Naive thymus-derived CD8-positive, alpha-beta T cell (primary cell): Measurements from ENCODE around the gene LGALS4. TPM values are rescaled to one million over a fixed set of nuclear protein-coding genes. Genes with fewer than 3 reads are reported as not detected.

Source experiments
- polyA plus RNA-seq, 3 donors: library from polyadenylated mRNA; unstranded; fragments of 300-500 nt; fragmentation: Illumina TruSeq; gene quantifications; one replicate each; pipeline ENCODE4 v1.2.3, GENCODE V29; 2021
- total RNA-seq, 8 experiments: library from RNA in 2 of 8; stranded (reverse) in 2 of 8; gene quantifications; one replicate each; pipeline ENCODE4 v1.2.3 and lab custom pipeline; 2021 to 2026

The LGALS4 gene
- total and polyA plus RNA-seq, 5 experiments from 2014 or later = 0.27 to 10.7 (median 9.6) TPM; not detected in 2

Other genes with a start within 250 kb of the LGALS4 start
- 100 to 1,000 TPM; 221 to 228 TPM for gene MAP4K1, start 195.0 kb downstream of the LGALS4 start, total RNA-seq
- 100 to 1,000 TPM in 2 of 3 donors, 10 to 100 TPM in 1; 85.0 to 113 (median 113) TPM for gene MAP4K1, start 195.0 kb downstream of the LGALS4 start, polyA plus RNA-seq
- gene EIF3K, start 193.8 kb downstream of the LGALS4 start, total RNA-seq = 100 to 1,000 TPM; 335 to 346 TPM
- gene EIF3K, start 193.8 kb downstream of the LGALS4 start, polyA plus RNA-seq = 100 to 1,000 TPM; 400 to 435 (median 432) TPM
- gene ACTN4, start 165.3 kb downstream of the LGALS4 start, total RNA-seq = 10 to 100 TPM; 52.9 to 57.6 TPM
- gene ACTN4, start 165.3 kb downstream of the LGALS4 start, polyA plus RNA-seq = 1 to 10 TPM; 3.2 to 8.5 (median 4.8) TPM
- 1 to 10 TPM; 8.2 TPM for gene CAPN12, start 68.5 kb downstream of the LGALS4 start, total RNA-seq
- gene CAPN12, start 68.5 kb downstream of the LGALS4 start, polyA plus RNA-seq = 1 to 10 TPM; 2.0 to 6.2 (median 4.6) TPM
- gene LGALS7, start 39.4 kb downstream of the LGALS4 start, total RNA-seq = not detected
- not detected for gene LGALS7, start 39.4 kb downstream of the LGALS4 start, polyA plus RNA-seq
- not detected for gene LGALS7B, start 23.7 kb downstream of the LGALS4 start, total RNA-seq
- not detected for gene LGALS7B, start 23.7 kb downstream of the LGALS4 start, polyA plus RNA-seq
- gene ECH1, start 18.8 kb upstream of the LGALS4 start, total RNA-seq = 100 to 1,000 TPM; 118 to 138 TPM
- 100 to 1,000 TPM; 218 to 291 (median 238) TPM for gene ECH1, start 18.8 kb upstream of the LGALS4 start, polyA plus RNA-seq
- gene HNRNPL, start 37.0 kb upstream of the LGALS4 start, total RNA-seq = 100 to 1,000 TPM; 390 to 406 TPM
- 10 to 100 TPM; 70.6 to 77.6 (median 71.4) TPM for gene HNRNPL, start 37.0 kb upstream of the LGALS4 start, polyA plus RNA-seq
- 10 to 100 TPM; 52.9 to 55.0 TPM for gene RINL, start 65.3 kb upstream of the LGALS4 start, total RNA-seq
- gene RINL, start 65.3 kb upstream of the LGALS4 start, polyA plus RNA-seq = 10 to 100 TPM; 29.9 to 64.7 (median 40.5) TPM
- gene SIRT2, start 86.7 kb upstream of the LGALS4 start, total RNA-seq = 10 to 100 TPM; 46.0 to 50.7 TPM
- gene SIRT2, start 86.7 kb upstream of the LGALS4 start, polyA plus RNA-seq = 10 to 100 TPM; 28.2 to 48.0 (median 33.5) TPM
- 10 to 100 TPM; 23.6 to 25.2 TPM for gene NFKBIB, start 87.0 kb upstream of the LGALS4 start, total RNA-seq
- 10 to 100 TPM in 1 of 3 donors, 1 to 10 TPM in 2; 7.9 to 12.9 (median 9.5) TPM for gene NFKBIB, start 87.0 kb upstream of the LGALS4 start, polyA plus RNA-seq
- 1 to 10 TPM; 1.6 to 2.7 TPM for gene CCER2, start 99.2 kb upstream of the LGALS4 start, total RNA-seq
- gene CCER2, start 99.2 kb upstream of the LGALS4 start, polyA plus RNA-seq = not detected
- 10 to 100 TPM; 31.5 to 31.8 TPM for gene SARS2, start 117.8 kb upstream of the LGALS4 start, total RNA-seq
- 10 to 100 TPM in 2 of 3 donors, 1 to 10 TPM in 1; 8.8 to 14.9 (median 14.3) TPM for gene SARS2, start 117.8 kb upstream of the LGALS4 start, polyA plus RNA-seq
- gene MRPS12, start 118.0 kb upstream of the LGALS4 start, total RNA-seq = 10 to 100 TPM; 25.6 to 28.4 TPM
- gene MRPS12, start 118.0 kb upstream of the LGALS4 start, polyA plus RNA-seq = 10 to 100 TPM; 71.7 to 87.7 (median 85.1) TPM
- gene FBXO17, start 162.8 kb upstream of the LGALS4 start, total RNA-seq = not detected
- not detected for gene FBXO17, start 162.8 kb upstream of the LGALS4 start, polyA plus RNA-seq
- gene FBXO27, start 219.6 kb upstream of the LGALS4 start, total RNA-seq = not detected
- gene FBXO27, start 219.6 kb upstream of the LGALS4 start, polyA plus RNA-seq = under 1 TPM in 1 of 3 donors, not detected in 2; 0.17 TPM